ENCODE results near the gene WNK2.
"Not testable (repeated sequence)": the region's sequence is repeated elsewhere in the genome, so short reads cannot be mapped to it uniquely, and the experiment has no call there.

The WNK2 gene

GRCh38 chr9:93315118-93315517 is 131.2 kb downstream of the WNK2 start:
- no peak for DNase-seq

- DNase-seq: no peak
Observed at GRCh38 chr9:93315960-93316359, 132.0 kb downstream of the WNK2 start.

- DNase-seq: no peak
Observed at GRCh38 chr9:93316726-93317494, 133.0 kb downstream of the WNK2 start.

GRCh38 chr9:93317495-93318094 is 133.7 kb downstream of the WNK2 start:
- no peak for DNase-seq

- DNase-seq: no peak
Observed at GRCh38 chr9:93318480-93318879, 134.5 kb downstream of the WNK2 start.

- DNase-seq: no peak
Observed at GRCh38 chr9:93319301-93319991, 135.5 kb downstream of the WNK2 start.

- DNase-seq: no peak
Observed at GRCh38 chr9:93319992-93320500, 136.1 kb downstream of the WNK2 start.

GRCh38 chr9:93320591-93321219 is 136.8 kb downstream of the WNK2 start:
- no peak for DNase-seq

GRCh38 chr9:93321220-93321610 is 137.3 kb downstream of the WNK2 start:
- no peak for DNase-seq

GRCh38 chr9:93323446-93323954 is 139.6 kb downstream of the WNK2 start:
- DNase-seq: not testable (repeated sequence)

GRCh38 chr9:93324191-93324834 is 140.4 kb downstream of the WNK2 start:
- no peak for DNase-seq

GRCh38 chr9:93325307-93326035 is 141.5 kb downstream of the WNK2 start:
- no peak for DNase-seq

- DNase-seq: no peak
Observed at GRCh38 chr9:93326056-93326455, 142.1 kb downstream of the WNK2 start.

- DNase-seq: no peak
Observed at GRCh38 chr9:93326654-93327053, 142.7 kb downstream of the WNK2 start.

- no peak for DNase-seq
Observed at GRCh38 chr9:93329629-93330280, 145.8 kb downstream of the WNK2 start.

- no peak for DNase-seq
Observed at GRCh38 chr9:93332317-93332716, 148.4 kb downstream of the WNK2 start.

GRCh38 chr9:93336720-93337119 is 152.8 kb downstream of the WNK2 start:
- no peak for DNase-seq

- DNase-seq: not testable (repeated sequence)
Observed at GRCh38 chr9:93338196-93338595, 154.3 kb downstream of the WNK2 start.

- DNase-seq: no peak
Observed at GRCh38 chr9:93340091-93340490, 156.2 kb downstream of the WNK2 start.

- not testable (repeated sequence) for DNase-seq
Observed at GRCh38 chr9:93341820-93342219, 157.9 kb downstream of the WNK2 start.

- DNase-seq: not testable (repeated sequence)
Observed at GRCh38 chr9:93342428-93342827, 158.5 kb downstream of the WNK2 start.
